Hepatocyte (in vitro differentiated cells): ENCODE measurements around the gene TANC1.

Experiments
- CTCF ChIP-seq: fragments of 200-600 bp; sonication (generic); IDR thresholded peaks from 2 replicates; pipeline ENCODE4 v1.5.1; 2016; ENCODE audit warnings: antibody characterized with exemption, mild to moderate bottlenecking; ENCODE audit not compliant: poor library complexity
- EZH2phosphoT487 ChIP-seq: fragments of 200-600 bp; sonication (generic); IDR thresholded peaks from one replicate; pipeline ENCODE4 v1.6.1; 2018; ENCODE audit warnings: antibody characterized with exemption, mild to moderate bottlenecking, low read depth, moderate library complexity; ENCODE audit not compliant: unreplicated experiment, severe bottlenecking

GRCh38 chr2:159219394-159219998 is 251.1 kb downstream of the TANC1 start:
- no peak for TF ChIP-seq CTCF
- no peak for TF ChIP-seq EZH2phosphoT487
